Middle frontal gyrus (tissue), 1 donor: ENCODE data around the gene ARL6IP4.
"Not testable (repeated sequence)": the region's sequence is repeated elsewhere in the genome, so short reads cannot be mapped to it uniquely, and the experiment has no call there.

Experiments used
- DNase-seq: peaks from one replicate; pipeline ENCODE4 v3.0.0-alpha.2; 2015; ENCODE audit warnings: low spot score; ENCODE audit errors: extremely low spot score

ARL6IP4 gene

GRCh38 chr12:123010681-123011080 is 30.2 kb downstream of the ARL6IP4 start:
- DNase-seq: no peak

DNA sequence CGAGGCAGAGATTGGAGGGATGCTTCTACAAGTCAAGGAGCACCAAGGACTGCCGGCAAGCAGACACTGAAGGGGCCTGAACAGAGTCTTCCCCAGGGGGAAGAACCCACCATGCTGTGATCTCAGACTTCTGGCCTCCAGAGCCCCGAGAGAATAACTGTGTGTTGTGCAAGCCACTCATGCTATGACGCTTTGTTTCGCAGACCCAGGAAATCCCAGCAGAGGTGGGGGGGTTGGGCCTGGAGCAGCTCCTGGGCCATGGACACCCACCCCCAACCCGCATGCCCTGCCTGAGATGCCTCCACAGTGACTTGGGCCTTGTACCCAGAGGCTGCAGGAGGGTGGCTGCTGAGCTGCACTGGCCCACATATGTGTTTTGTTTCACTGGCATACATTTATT is 31.2 kb downstream of the ARL6IP4 start:
- DNase-seq: no peak

DNA sequence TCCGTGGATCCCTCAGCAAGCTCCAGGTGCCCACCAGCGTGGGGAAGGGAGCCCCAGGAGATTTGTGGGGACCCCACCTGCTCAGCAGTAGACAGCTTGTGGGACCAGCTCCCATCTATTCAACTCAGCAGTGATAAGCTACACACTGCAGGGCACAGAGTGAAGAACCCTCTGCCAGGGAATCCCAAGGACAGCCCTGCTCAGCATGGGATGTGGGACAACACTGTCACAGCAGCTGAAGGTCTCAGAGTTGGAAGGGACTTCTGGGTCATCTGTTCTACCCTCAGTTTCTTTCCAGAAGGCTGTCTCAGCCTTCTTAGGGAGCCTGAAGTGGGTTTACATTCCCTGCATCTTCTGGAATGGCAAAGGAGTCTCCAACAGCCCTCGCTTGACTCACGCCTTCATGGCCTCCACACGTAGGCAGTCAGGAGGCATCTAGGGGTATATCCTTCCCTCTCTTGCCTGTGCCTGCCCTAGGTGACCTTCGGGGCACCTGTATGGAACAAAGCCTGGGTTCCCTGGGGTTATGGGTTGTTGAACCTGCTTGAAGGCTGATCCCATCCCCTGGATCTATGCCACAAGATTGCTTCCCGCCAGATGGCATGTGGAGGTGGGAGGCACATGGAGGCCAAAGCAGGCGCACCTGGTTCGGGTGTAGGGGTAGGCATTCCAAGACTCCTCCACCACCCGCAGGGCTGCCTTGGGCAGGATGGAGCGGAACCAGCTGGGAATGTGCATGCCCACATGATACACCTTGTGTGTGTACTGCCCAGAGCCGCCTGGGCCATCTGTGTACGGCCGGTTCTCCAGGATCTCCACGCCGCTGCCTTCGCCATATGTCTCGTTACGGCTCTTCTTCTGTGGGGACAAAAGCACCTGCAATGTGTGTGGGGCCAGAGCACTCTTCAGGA is 33.0 kb downstream of the ARL6IP4 start:
- no peak for DNase-seq

DNA sequence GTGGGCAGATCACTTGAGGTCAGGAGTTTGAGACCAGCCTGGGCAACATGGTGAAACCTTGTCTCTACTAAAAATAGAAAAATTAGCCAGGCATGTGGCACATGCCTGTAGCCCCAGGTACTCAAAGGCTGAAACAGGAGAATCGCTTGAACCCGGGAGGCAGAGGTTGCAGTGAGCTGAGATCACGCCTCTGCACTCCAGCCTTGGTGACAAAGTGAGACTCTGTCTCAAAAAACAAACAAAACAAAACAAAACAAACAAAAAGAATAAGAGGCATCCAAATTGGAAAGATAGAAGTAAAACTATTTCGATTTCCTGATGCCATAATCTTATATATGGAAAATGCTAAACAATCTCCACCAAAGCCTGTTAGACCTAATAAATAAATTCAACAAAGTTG is 34.0 kb downstream of the ARL6IP4 start:
- not testable (repeated sequence) for DNase-seq

- DNase-seq: no peak
Measured at GRCh38 chr12:123017753-123018152, 37.3 kb downstream of the ARL6IP4 start.

GRCh38 chr12:123019841-123020138 is 39.3 kb downstream of the ARL6IP4 start:
- no peak for DNase-seq

- DNase-seq: no peak
Measured at GRCh38 chr12:123021688-123022604, 41.5 kb downstream of the ARL6IP4 start.

- no peak for DNase-seq
Measured at GRCh38 chr12:123022846-123023245, 42.4 kb downstream of the ARL6IP4 start.

- no peak for DNase-seq
Measured at GRCh38 chr12:123024819-123025391, 44.4 kb downstream of the ARL6IP4 start.

DNA sequence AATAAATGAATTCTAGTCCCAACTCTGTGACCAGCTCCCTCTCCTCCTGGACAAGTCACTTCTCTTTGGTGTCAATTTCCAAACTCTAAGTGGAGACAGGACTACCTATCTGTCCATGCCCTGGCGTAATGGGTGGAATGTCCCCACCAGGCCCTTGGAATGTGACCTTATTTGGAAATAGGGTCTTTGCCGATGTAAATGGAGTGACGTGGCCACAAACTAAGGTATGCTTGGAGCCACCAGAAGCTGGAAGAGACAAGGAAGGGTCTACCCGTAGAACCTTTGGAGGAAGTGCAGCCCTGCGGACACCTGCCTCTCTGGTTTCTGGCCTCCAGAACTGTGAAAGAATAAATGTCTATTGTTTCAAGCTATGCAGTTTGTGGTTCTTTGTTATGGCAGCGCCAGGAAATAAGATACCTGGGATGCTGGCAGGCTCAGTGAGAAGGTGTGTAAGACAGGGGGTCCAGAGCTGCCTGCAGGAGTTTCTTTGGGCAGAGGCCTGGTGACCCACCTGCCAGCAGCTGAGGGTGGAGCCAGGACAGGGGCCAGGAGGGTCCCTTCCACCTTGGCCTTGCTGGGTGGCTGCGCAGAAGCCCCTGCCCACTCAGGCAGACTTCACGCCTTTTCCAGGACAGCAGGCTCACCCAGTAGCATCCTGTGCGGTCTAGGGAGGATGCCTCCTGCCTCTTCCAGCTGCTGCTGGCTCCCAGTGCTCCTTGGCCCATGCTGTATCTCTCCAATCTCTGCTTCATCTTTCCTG is 45.8 kb downstream of the ARL6IP4 start:
- no peak for DNase-seq

DNA sequence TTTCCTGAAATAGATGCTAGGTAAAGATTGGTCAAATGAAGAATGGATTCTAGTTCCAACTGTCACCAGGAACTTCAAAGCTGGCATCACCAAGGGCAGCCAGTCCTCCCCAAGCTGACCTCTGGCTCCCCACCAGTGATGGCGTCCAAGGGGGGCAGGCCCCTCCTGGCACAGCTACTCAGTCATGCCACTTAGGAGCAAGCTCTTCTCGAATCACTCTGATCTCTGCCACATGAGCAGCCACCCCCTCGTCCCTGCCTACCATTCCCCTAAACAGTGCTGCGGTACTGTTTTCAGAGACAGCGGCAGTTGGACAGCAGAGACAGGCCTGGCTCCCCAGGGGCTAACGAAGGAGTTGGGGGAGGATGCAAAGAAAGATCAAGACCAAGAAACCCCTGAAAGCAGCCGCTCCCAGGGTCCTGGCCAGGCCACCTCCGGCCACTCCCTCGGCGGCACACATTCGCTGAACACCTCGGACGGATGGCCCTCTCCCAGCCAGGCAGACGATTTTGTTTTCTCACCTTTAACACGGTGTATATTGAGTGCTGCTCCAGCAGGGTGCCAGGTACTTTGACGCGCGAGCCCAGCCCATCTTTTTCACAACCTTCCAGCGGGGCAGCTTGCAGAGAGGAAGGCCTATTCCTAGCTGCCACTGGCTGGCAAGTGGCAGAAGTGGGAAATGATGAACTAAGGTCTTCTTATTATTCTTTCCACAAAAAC is 47.4 kb downstream of the ARL6IP4 start:
- DNase-seq: no peak

DNA sequence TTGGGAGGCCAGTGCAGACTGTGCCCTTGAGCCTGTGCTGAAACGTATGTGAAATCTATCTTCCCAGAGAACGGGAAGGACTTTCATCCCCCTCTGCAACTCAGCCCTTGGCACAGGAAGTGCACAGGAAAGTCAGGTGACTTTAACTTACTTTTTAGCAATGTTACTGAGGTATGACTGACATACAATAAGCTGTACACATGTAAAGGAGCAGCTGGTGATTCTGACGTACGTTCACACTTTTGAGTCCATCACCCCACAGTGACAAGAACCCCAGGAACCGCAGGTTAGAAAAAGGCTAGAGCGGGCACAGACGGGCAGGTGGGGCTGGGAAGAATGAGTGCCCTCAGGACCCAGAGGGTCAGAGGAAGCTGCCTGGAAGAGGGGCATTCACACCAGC is 48.0 kb downstream of the ARL6IP4 start:
- no peak for DNase-seq

DNA sequence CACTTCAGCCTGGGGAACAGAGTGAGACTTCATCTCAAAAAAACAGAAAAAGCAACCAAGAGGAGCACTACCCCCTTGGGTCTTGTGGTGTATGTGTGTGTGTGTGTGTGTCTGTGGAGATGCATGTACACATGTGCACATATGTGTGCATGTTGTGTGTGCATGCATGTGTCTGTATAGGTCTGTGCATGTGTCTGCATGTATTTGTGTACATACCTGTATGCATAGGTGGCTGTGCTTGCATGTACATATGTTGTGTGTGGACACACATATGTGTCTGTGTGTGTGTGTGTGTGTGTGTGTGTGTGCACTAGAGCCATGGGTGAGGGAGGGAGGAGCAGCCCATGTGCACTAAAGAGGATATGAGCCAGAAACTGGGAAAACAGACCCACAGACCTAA is 49.1 kb downstream of the ARL6IP4 start:
- no peak for DNase-seq

DNA sequence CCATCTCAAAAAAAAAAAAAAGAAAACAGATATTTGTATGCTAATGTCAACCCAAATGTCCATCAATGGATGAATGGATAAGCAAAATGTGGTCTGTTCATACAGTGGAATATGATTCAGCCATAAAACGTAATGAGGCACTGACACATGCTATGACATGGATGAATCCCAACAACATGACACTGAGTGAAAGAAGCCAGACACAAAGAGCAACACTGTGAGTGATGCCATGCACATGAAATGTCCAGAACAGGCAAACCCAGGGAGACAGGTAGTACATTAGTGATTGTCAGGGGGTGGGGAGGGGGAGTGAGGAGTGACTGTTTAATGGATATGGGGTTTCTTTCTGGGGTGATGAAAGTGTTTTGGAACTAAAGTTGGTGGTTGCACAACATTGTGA is 50.2 kb downstream of the ARL6IP4 start:
- DNase-seq: no peak

DNA sequence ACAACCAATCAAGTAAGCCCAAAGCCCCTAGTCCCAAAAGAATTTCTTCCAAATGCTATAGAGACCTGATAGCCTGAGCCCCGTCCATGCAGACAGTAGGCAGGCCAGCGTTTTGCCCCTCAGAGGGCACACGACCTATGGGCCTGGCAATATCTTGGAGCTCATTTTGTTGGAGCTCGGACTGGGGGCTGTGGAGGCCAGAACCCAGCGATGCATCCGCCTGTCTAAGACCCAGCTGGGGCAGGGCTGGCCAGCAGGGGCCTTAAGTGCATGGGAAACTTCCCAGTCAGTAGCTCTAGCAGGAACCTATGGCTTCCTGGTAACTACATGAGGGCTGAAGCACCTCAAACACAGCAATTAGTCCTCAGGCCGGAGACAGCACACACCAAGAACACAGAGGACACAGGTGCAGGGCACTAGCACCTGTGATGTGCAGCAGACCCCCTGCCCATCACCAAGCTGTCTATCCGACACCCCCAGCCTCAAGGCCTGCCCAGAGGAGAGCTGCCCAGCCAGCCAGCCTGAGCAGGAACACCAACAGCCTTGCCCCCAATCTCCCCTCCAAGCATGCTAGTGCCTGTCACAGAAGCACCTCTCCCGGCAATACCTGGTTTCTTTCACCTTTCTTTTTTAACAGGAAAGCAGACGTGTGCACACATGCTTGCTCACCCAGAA is 50.8 kb downstream of the ARL6IP4 start:
- no peak for DNase-seq
